NCI-H524 treated with DMSO at 0.1 percent for 48 hours (cell line): Measurements from ENCODE around the gene GSC.
"Not testable (repeated sequence)": the region's sequence is repeated elsewhere in the genome, so short reads cannot be mapped to it uniquely, and the experiment has no call there.

ENCODE experiments used
- DNase-seq: peaks from one replicate; lab custom pipeline; 2025; lab: John Stamatoyannopoulos, UW

GSC gene

GRCh38 chr14:94771906-94772490, 2.1 kb upstream of the GSC start:
- no peak for DNase-seq

GRCh38 chr14:94771158-94771905, 1.4 kb upstream of the GSC start:
- DNase-seq = no peak

GRCh38 chr14:94770815-94771157, 873 bp upstream of the GSC start:
- no peak for DNase-seq

GRCh38 chr14:94770251-94770749, 387 bp upstream of the GSC start:
- DNase-seq = no peak

- no peak for DNase-seq
These were observed 1.2 kb downstream of the GSC start for GRCh38 chr14:94768521-94769390.

GRCh38 chr14:94768141-94768520, 1.8 kb downstream of the GSC start:
- DNase-seq = no peak

- DNase-seq = no peak
These were observed 2.5 kb downstream of the GSC start for GRCh38 chr14:94767321-94767878.

GRCh38 chr14:94764573-94764972, 5.3 kb downstream of the GSC start:
- no peak for DNase-seq

GRCh38 chr14:94762431-94762830, 7.5 kb downstream of the GSC start:
- peak; percentile 77 for DNase-seq

GRCh38 chr14:94761997-94762377, 7.9 kb downstream of the GSC start:
- DNase-seq = no peak

- DNase-seq = peak; percentile 99
These were observed 8.4 kb downstream of the GSC start for GRCh38 chr14:94761348-94761996.

GRCh38 chr14:94756310-94756882, 13.5 kb downstream of the GSC start:
- DNase-seq = no peak

- DNase-seq = no peak
These were observed 15.4 kb downstream of the GSC start for GRCh38 chr14:94754391-94754942.

GRCh38 chr14:94752591-94753436, 17.1 kb downstream of the GSC start:
- no peak for DNase-seq

GRCh38 chr14:94751956-94752355, 18.0 kb downstream of the GSC start:
- DNase-seq = no peak

GRCh38 chr14:94751321-94751720, 18.6 kb downstream of the GSC start:
- no peak for DNase-seq

- DNase-seq = no peak
These were observed 19.5 kb downstream of the GSC start for GRCh38 chr14:94750371-94750770.

- DNase-seq = peak; percentile 23
These were observed 21.1 kb downstream of the GSC start for GRCh38 chr14:94748667-94749347.

- no peak for DNase-seq
These were observed 22.2 kb downstream of the GSC start for GRCh38 chr14:94747739-94748138.

- not testable (repeated sequence) for DNase-seq
These were observed 22.8 kb downstream of the GSC start for GRCh38 chr14:94747153-94747552.
